ENCODE results near the gene KAZN. TPM values are rescaled to one million over a fixed set of nuclear protein-coding genes. Genes with fewer than 3 reads are reported as not detected.
A peak's percentile ranks its signal among the peaks of the same experiment; 100 is the strongest.

The KAZN gene
- total RNA-seq, 1 donor from 2014 or later = 5.7 TPM

- no peak for TF ChIP-seq CTCF (conservative IDR thresholded peaks at IDR 0.05; ENCODE audit: low read depth, low read length)
- DNase-seq (ENCODE audit: low read depth) = no peak
- H3K4me3 ChIP-seq (ENCODE audit: low read depth, low read length) = no peak overlapping the region
Measured at GRCh38 chr1:14826172-14826636, 227.7 kb downstream of the KAZN start.

- H3K4me3 ChIP-seq (ENCODE audit: low read depth, low read length) = no peak overlapping the region
- TF ChIP-seq CTCF (conservative IDR thresholded peaks at IDR 0.05; ENCODE audit: low read depth, low read length) = no peak
- DNase-seq (ENCODE audit: low read depth) = no peak
Measured at GRCh38 chr1:14826731-14827326, 228.3 kb downstream of the KAZN start.

GRCh38 chr1:14827870-14828269, 229.4 kb downstream of the KAZN start:
- no peak for TF ChIP-seq CTCF (conservative IDR thresholded peaks at IDR 0.05; ENCODE audit: low read depth, low read length)
- no peak for DNase-seq (ENCODE audit: low read depth)
- H3K4me3 ChIP-seq (ENCODE audit: low read depth, low read length) = no peak overlapping the region

- DNase-seq (ENCODE audit: low read depth) = no peak
- H3K4me3 ChIP-seq (ENCODE audit: low read depth, low read length) = no peak overlapping the region
- TF ChIP-seq CTCF (conservative IDR thresholded peaks at IDR 0.05; ENCODE audit: low read depth, low read length) = no peak
Measured at GRCh38 chr1:14828665-14829064, 230.2 kb downstream of the KAZN start.

GRCh38 chr1:14835725-14836124, 237.2 kb downstream of the KAZN start:
- no peak overlapping the region for H3K4me3 ChIP-seq (ENCODE audit: low read depth, low read length)
- peak; percentile 10 for DNase-seq (ENCODE audit: low read depth)
- TF ChIP-seq CTCF (conservative IDR thresholded peaks at IDR 0.05; ENCODE audit: low read depth, low read length) = no peak

- TF ChIP-seq CTCF (conservative IDR thresholded peaks at IDR 0.05; ENCODE audit: low read depth, low read length) = no peak
Measured at GRCh38 chr1:14836426-14837140, 238.1 kb downstream of the KAZN start.

GRCh38 chr1:14840374-14840773, 241.9 kb downstream of the KAZN start:
- DNase-seq (ENCODE audit: low read depth) = no peak
- no peak for TF ChIP-seq CTCF (conservative IDR thresholded peaks at IDR 0.05; ENCODE audit: low read depth, low read length)
- H3K4me3 ChIP-seq (ENCODE audit: low read depth, low read length) = no peak overlapping the region

More at GRCh38 chr1:14836426-14837140, 238.1 kb downstream of the KAZN start:
- H3K4me3 ChIP-seq (ENCODE audit: low read depth, low read length) = no peak overlapping the region
- no peak for DNase-seq (ENCODE audit: low read depth)

Measured in epithelial cell of proximal tubule (primary cell).